Keratinocyte (primary cell): ENCODE data around the gene ITGA6.

Source experiments
- EZH2 ChIP-seq: IDR thresholded peaks from one replicate; pipeline ENCODE4 v1.6.1; 2012; ENCODE audit warnings: inconsistent platforms, mild to moderate bottlenecking, low read length, moderate library complexity
- TF ChIP-seq, protein P1 (sequence below), 3 experiments: IDR thresholded peaks in 1 of 3; conservative IDR thresholded peaks in 1 of 3; optimal IDR thresholded peaks in 1 of 3; 2 replicates in 2 of 3; 3 replicates in 1 of 3; pipeline versions ENCODE3 to v1.5.1; 2011; ENCODE audit warnings: low read length in 3 of 3, mild to moderate bottlenecking in 3 of 3, moderate library complexity in 2 of 3, control low read depth in 1 of 3, inconsistent platforms in 1 of 3; ENCODE audit not compliant: insufficient read depth in 2 of 3; ENCODE audit errors: extremely low read depth in 1 of 3

- TF ChIP-seq, protein P1, sequence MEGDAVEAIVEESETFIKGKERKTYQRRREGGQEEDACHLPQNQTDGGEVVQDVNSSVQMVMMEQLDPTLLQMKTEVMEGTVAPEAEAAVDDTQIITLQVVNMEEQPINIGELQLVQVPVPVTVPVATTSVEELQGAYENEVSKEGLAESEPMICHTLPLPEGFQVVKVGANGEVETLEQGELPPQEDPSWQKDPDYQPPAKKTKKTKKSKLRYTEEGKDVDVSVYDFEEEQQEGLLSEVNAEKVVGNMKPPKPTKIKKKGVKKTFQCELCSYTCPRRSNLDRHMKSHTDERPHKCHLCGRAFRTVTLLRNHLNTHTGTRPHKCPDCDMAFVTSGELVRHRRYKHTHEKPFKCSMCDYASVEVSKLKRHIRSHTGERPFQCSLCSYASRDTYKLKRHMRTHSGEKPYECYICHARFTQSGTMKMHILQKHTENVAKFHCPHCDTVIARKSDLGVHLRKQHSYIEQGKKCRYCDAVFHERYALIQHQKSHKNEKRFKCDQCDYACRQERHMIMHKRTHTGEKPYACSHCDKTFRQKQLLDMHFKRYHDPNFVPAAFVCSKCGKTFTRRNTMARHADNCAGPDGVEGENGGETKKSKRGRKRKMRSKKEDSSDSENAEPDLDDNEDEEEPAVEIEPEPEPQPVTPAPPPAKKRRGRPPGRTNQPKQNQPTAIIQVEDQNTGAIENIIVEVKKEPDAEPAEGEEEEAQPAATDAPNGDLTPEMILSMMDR (optimal IDR thresholded peaks at IDR 0.05 in 1 of 3, IDR thresholded peaks at IDR 0.05 in 1 of 3, conservative IDR thresholded peaks at IDR 0.05 in 1 of 3; ENCODE audit: extremely low read depth in 1 of 3, insufficient read depth in 2 of 3, low read length in 3 of 3): peak in 2 of 3 experiments; percentile 5 to 18
- TF ChIP-seq EZH2: no peak
Observed at GRCh38 chr2:172456002-172456401, 28.6 kb downstream of the ITGA6 start.
